Measurements from ENCODE around the gene BTBD9.

The BTBD9 gene

GRCh38 chr6:38212579-38212978, 427.1 kb downstream of the BTBD9 start:
- DNase-seq (ENCODE audit: low read depth in 1 of 2, low spot score in 1 of 2): no peak

- no peak for DNase-seq (ENCODE audit: low read depth in 1 of 2, low spot score in 1 of 2)
Measured at GRCh38 chr6:38212116-38212515, 427.6 kb downstream of the BTBD9 start.

- no peak for DNase-seq (ENCODE audit: low read depth in 1 of 2, low spot score in 1 of 2)
Measured at GRCh38 chr6:38209371-38210260, 430.1 kb downstream of the BTBD9 start.

GRCh38 chr6:38208028-38208427, 431.7 kb downstream of the BTBD9 start:
- no peak for DNase-seq (ENCODE audit: low read depth in 1 of 2, low spot score in 1 of 2)

- no peak for DNase-seq (ENCODE audit: low read depth in 1 of 2, low spot score in 1 of 2)
Measured at GRCh38 chr6:38207375-38207774, 432.4 kb downstream of the BTBD9 start.

- DNase-seq (ENCODE audit: low read depth in 1 of 2, low spot score in 1 of 2): no peak
Measured at GRCh38 chr6:38198219-38198618, 441.5 kb downstream of the BTBD9 start.

GRCh38 chr6:38195113-38195635, 444.6 kb downstream of the BTBD9 start:
- no peak for DNase-seq (ENCODE audit: low read depth in 1 of 2, low spot score in 1 of 2)

GRCh38 chr6:38194589-38194988, 445.1 kb downstream of the BTBD9 start:
- no peak for DNase-seq (ENCODE audit: low read depth in 1 of 2, low spot score in 1 of 2)

GRCh38 chr6:38194282-38194572, 445.5 kb downstream of the BTBD9 start:
- DNase-seq (ENCODE audit: low read depth in 1 of 2, low spot score in 1 of 2): no peak

- no peak for DNase-seq (ENCODE audit: low read depth in 1 of 2, low spot score in 1 of 2)
Measured at GRCh38 chr6:38193481-38194281, 446.0 kb downstream of the BTBD9 start.

- DNase-seq (ENCODE audit: low read depth in 1 of 2, low spot score in 1 of 2): no peak
Measured at GRCh38 chr6:38193051-38193450, 446.7 kb downstream of the BTBD9 start.

GRCh38 chr6:38192487-38192886, 447.2 kb downstream of the BTBD9 start:
- no peak for DNase-seq (ENCODE audit: low read depth in 1 of 2, low spot score in 1 of 2)

GRCh38 chr6:38192011-38192410, 447.7 kb downstream of the BTBD9 start:
- DNase-seq (ENCODE audit: low read depth in 1 of 2, low spot score in 1 of 2): no peak

GRCh38 chr6:38191418-38191817, 448.3 kb downstream of the BTBD9 start:
- DNase-seq (ENCODE audit: low read depth in 1 of 2, low spot score in 1 of 2): no peak

GRCh38 chr6:38188677-38189335, 450.9 kb downstream of the BTBD9 start:
- DNase-seq (ENCODE audit: low read depth in 1 of 2, low spot score in 1 of 2): no peak

GRCh38 chr6:38187811-38188590, 451.7 kb downstream of the BTBD9 start:
- no peak for DNase-seq (ENCODE audit: low read depth in 1 of 2, low spot score in 1 of 2)

- DNase-seq (ENCODE audit: low read depth in 1 of 2, low spot score in 1 of 2): no peak
Measured at GRCh38 chr6:38187325-38187724, 452.4 kb downstream of the BTBD9 start.

GRCh38 chr6:38185752-38186151, 454.0 kb downstream of the BTBD9 start:
- no peak for DNase-seq (ENCODE audit: low read depth in 1 of 2, low spot score in 1 of 2)

GRCh38 chr6:38185244-38185643, 454.5 kb downstream of the BTBD9 start:
- DNase-seq (ENCODE audit: low read depth in 1 of 2, low spot score in 1 of 2): no peak

- no peak for DNase-seq (ENCODE audit: low read depth in 1 of 2, low spot score in 1 of 2)
Measured at GRCh38 chr6:38184585-38185080, 455.1 kb downstream of the BTBD9 start.

Measured in stimulated activated CD4-positive, alpha-beta T cell treated with anti-CD3 and anti-CD28 coated beads, Interleukin-15, amount 100 ng/mL, for 1 hour (primary cell).